ENCODE measurements around the gene SCAND1.

SCAND1 gene

GRCh38 chr20:35984382-35984781 is 30.1 kb upstream of the SCAND1 start:
- Histone ChIP-seq H3K27ac (ENCODE audit: low read depth, low read length) (no peak overlapping the region), H3K36me3 (ENCODE audit: control insufficient read depth in 1 of 2, insufficient read depth in 2 of 2, low read length in 2 of 2) (no peaks in the 10 kb centered on the region), H3K4me3 (ENCODE audit: low read depth in 1 of 2, low read length in 2 of 2) (no peak overlapping the region), H3K4me1 (ENCODE audit: control insufficient read depth in 1 of 2, insufficient read depth in 2 of 2, low read length in 2 of 2) (no peaks in the 10 kb centered on the region), H3K9ac (ENCODE audit: low read depth in 1 of 2, low read length in 2 of 2) (no peak overlapping the region), H3K27me3 (ENCODE audit: control insufficient read depth in 1 of 2, insufficient read depth in 2 of 2, low read length in 2 of 2) (no peaks in the 10 kb centered on the region), H3K9me3 (ENCODE audit: control insufficient read depth in 1 of 2, low read length in 2 of 2) (no peaks in the 10 kb centered on the region)

DNA sequence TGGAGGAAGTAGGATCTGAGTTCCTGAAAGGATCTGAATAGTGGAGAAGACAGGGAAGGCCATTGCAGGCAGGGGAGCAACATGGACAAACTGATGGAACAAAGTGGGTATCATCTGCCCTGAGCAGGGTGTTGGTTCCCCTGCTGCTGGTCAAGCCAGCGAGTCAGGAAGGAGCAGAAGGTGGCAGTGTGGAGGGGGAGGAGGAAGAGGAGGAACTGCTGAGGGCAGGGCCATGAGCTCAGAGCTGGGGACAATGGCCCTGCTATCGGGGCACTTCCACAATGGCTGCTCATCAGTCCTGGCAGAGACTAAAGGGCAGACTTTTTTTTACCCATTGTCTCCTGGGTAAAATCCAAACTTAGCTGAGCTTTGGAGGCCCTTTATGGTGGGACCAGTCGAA is 27.7 kb upstream of the SCAND1 start:
- H3K9me3 ChIP-seq (ENCODE audit: control insufficient read depth in 1 of 2, low read length in 2 of 2) = no peaks in the 10 kb centered on the region
- no peak overlapping the region for H3K27ac ChIP-seq (ENCODE audit: low read depth, low read length)
- no peaks in the 10 kb centered on the region for H3K36me3 ChIP-seq (ENCODE audit: control insufficient read depth in 1 of 2, insufficient read depth in 2 of 2, low read length in 2 of 2)
- H3K9ac ChIP-seq (ENCODE audit: low read depth in 1 of 2, low read length in 2 of 2) = no peak overlapping the region
- no peak overlapping the region for H3K4me3 ChIP-seq (ENCODE audit: low read depth in 1 of 2, low read length in 2 of 2)
- no peaks in the 10 kb centered on the region for H3K27me3 ChIP-seq (ENCODE audit: control insufficient read depth in 1 of 2, insufficient read depth in 2 of 2, low read length in 2 of 2)
- H3K4me1 ChIP-seq (ENCODE audit: control insufficient read depth in 1 of 2, insufficient read depth in 2 of 2, low read length in 2 of 2) = no peaks in the 10 kb centered on the region

DNA sequence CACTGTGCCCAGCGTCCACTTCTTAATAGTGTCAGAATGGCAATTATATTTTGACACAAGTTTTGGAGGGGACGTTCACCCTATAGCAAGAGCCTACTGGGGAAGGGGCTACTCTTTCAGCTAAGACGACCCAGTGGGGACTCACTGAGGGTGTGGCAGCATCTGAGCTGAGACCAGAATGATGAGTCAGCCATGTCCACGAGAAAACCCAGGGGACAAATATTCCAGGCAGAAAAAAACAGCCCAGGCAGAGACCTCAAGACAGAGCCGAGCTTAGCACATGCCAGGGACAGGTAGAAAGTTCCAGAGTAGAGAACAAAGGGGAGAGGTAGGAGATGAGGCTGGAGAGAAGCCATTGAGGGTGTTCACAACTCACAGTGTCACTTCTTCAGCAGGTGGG is 25.2 kb upstream of the SCAND1 start:
- Histone ChIP-seq H3K27ac (ENCODE audit: low read depth, low read length) (no peak overlapping the region), H3K27me3 (ENCODE audit: control insufficient read depth in 1 of 2, insufficient read depth in 2 of 2, low read length in 2 of 2) (no peaks in the 10 kb centered on the region), H3K4me3 (ENCODE audit: low read depth in 1 of 2, low read length in 2 of 2) (no peak overlapping the region), H3K36me3 (ENCODE audit: control insufficient read depth in 1 of 2, insufficient read depth in 2 of 2, low read length in 2 of 2) (no peaks in the 10 kb centered on the region), H3K9me3 (ENCODE audit: control insufficient read depth in 1 of 2, low read length in 2 of 2) (no peaks in the 10 kb centered on the region), H3K9ac (ENCODE audit: low read depth in 1 of 2, low read length in 2 of 2) (no peak overlapping the region), H3K4me1 (ENCODE audit: control insufficient read depth in 1 of 2, insufficient read depth in 2 of 2, low read length in 2 of 2) (no peaks in the 10 kb centered on the region)

- no peaks in the 10 kb centered on the region for H3K36me3 ChIP-seq (ENCODE audit: control insufficient read depth in 1 of 2, insufficient read depth in 2 of 2, low read length in 2 of 2)
- no peak overlapping the region for H3K27ac ChIP-seq (ENCODE audit: low read depth, low read length)
- no peak overlapping the region for H3K4me3 ChIP-seq (ENCODE audit: low read depth in 1 of 2, low read length in 2 of 2)
- H3K9me3 ChIP-seq (ENCODE audit: control insufficient read depth in 1 of 2, low read length in 2 of 2) = no peaks in the 10 kb centered on the region
- no peaks in the 10 kb centered on the region for H3K4me1 ChIP-seq (ENCODE audit: control insufficient read depth in 1 of 2, insufficient read depth in 2 of 2, low read length in 2 of 2)
- no peaks in the 10 kb centered on the region for H3K27me3 ChIP-seq (ENCODE audit: control insufficient read depth in 1 of 2, insufficient read depth in 2 of 2, low read length in 2 of 2)
- H3K9ac ChIP-seq (ENCODE audit: low read depth in 1 of 2, low read length in 2 of 2) = no peak overlapping the region
Measured at GRCh38 chr20:35978041-35978513, 23.8 kb upstream of the SCAND1 start.

DNA sequence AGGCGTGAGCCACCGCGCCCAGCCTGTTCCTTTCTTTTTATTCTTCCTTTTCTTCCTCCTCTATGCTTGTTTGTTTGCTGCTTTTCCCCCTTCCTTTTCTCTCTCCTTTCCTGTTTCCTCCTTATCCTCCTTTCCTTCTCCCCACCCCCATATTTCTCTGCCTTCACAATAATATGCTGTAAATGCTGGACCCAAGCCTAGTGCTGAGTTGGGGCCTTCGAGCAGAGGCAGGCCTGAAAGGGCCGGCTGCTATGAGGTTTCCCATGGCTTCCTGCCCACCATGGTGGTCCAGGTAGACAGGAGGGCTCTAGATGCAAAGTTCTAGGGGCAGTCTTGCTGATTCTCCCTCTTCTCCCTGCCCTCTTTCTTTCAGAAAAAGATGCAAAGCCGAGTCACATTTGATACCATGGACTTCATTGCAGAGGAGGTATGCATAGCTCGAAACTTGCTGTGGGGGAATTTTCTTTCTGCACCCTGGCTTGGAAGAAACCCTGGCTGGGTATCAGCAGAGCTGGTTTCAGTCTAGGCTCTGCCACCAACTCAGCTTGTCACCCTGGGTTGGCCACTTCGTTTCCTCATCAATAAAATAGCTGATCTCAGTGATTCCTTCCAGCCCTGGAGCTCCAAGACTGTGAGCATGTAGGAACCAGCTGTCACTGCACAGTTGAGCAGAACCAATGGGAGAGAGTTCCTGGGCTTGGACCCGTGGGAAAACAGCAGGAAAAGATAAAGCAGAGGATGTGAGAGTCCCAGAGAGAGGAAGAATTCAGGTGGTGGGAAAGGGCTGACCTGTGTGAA is 21.5 kb upstream of the SCAND1 start:
- no peaks in the 10 kb centered on the region for H3K9me3 ChIP-seq (ENCODE audit: control insufficient read depth in 1 of 2, low read length in 2 of 2)
- H3K27me3 ChIP-seq (ENCODE audit: control insufficient read depth in 1 of 2, insufficient read depth in 2 of 2, low read length in 2 of 2) = no peaks in the 10 kb centered on the region
- no peaks in the 10 kb centered on the region for H3K4me1 ChIP-seq (ENCODE audit: control insufficient read depth in 1 of 2, insufficient read depth in 2 of 2, low read length in 2 of 2)
- no peak overlapping the region for H3K9ac ChIP-seq (ENCODE audit: low read depth in 1 of 2, low read length in 2 of 2)
- H3K36me3 ChIP-seq (ENCODE audit: control insufficient read depth in 1 of 2, insufficient read depth in 2 of 2, low read length in 2 of 2) = no peaks in the 10 kb centered on the region
- no peak overlapping the region for H3K4me3 ChIP-seq (ENCODE audit: low read depth in 1 of 2, low read length in 2 of 2)
- H3K27ac ChIP-seq (ENCODE audit: low read depth, low read length) = no peak overlapping the region

DNA sequence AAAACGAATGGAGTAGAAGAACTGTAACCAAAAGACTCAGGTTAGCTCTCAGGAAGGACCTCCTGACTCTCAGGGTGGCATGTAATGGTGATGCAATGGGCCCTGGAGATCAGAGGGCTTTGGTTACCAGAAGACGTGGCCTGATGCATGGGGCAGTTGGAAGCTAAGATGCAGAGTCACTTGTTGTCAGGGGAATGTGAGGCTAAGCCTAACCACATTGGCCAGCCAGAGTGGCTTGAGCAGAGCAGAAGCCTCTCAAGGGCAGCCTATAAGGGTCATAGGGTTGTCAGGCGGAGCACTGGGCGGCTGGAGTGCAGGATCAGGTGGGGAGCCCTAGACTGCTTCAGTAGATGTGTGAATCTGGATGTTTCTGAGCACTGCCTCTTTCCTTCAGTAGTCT is 20.0 kb upstream of the SCAND1 start:
- Histone ChIP-seq H3K9ac (ENCODE audit: low read depth in 1 of 2, low read length in 2 of 2) (no peak overlapping the region), H3K36me3 (ENCODE audit: control insufficient read depth in 1 of 2, insufficient read depth in 2 of 2, low read length in 2 of 2) (no peaks in the 10 kb centered on the region), H3K27me3 (ENCODE audit: control insufficient read depth in 1 of 2, insufficient read depth in 2 of 2, low read length in 2 of 2) (no peaks in the 10 kb centered on the region), H3K9me3 (ENCODE audit: control insufficient read depth in 1 of 2, low read length in 2 of 2) (no peaks in the 10 kb centered on the region), H3K4me1 (ENCODE audit: control insufficient read depth in 1 of 2, insufficient read depth in 2 of 2, low read length in 2 of 2) (no peaks in the 10 kb centered on the region), H3K4me3 (ENCODE audit: low read depth in 1 of 2, low read length in 2 of 2) (no peak overlapping the region), H3K27ac (ENCODE audit: low read depth, low read length) (no peak overlapping the region)

DNA sequence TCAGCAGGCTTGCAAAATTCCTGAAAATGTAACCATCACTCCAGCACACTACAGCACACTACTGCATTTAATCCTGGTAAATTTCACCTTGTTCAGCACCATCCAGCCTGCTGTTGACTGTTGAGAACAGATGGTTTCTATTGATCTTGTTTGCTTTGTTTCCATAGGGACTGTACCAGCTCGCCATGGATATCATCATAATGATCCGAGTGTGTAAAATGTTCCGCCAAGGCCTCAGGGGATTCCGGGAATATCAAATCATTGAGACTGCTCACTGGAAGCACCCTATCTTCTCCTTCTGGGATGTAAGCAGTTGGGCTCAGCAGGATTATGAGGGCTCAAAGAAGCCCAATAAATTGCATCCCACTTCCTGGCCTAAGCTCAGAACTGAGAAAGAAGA is 18.2 kb upstream of the SCAND1 start:
- no peak overlapping the region for H3K27ac ChIP-seq (ENCODE audit: low read depth, low read length)
- H3K36me3 ChIP-seq (ENCODE audit: control insufficient read depth in 1 of 2, insufficient read depth in 2 of 2, low read length in 2 of 2) = no peaks in the 10 kb centered on the region
- no peak overlapping the region for H3K4me3 ChIP-seq (ENCODE audit: low read depth in 1 of 2, low read length in 2 of 2)
- no peaks in the 10 kb centered on the region for H3K4me1 ChIP-seq (ENCODE audit: control insufficient read depth in 1 of 2, insufficient read depth in 2 of 2, low read length in 2 of 2)
- H3K9ac ChIP-seq (ENCODE audit: low read depth in 1 of 2, low read length in 2 of 2) = no peak overlapping the region
- H3K9me3 ChIP-seq (ENCODE audit: control insufficient read depth in 1 of 2, low read length in 2 of 2) = no peaks in the 10 kb centered on the region
- H3K27me3 ChIP-seq (ENCODE audit: control insufficient read depth in 1 of 2, insufficient read depth in 2 of 2, low read length in 2 of 2) = no peaks in the 10 kb centered on the region

DNA sequence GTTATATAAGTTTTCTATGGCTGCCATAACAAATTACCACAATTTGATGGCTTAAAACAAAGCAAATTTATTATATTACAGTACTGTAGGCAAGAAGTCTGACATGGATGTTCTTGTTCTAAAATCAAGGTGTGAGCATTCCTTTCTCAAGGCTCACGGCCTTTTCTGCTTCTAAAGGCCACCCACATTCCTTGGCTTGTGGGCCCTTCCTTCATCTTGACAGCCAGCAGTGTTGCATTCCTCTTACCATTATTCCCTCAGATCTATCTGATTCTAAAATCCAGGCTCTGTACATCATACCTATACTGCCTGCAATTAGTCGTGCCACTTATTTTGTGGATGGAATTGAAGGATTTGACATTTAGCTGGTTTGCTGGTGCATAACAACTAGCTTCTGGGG is 17.7 kb upstream of the SCAND1 start:
- no peaks in the 10 kb centered on the region for H3K36me3 ChIP-seq (ENCODE audit: control insufficient read depth in 1 of 2, insufficient read depth in 2 of 2, low read length in 2 of 2)
- no peaks in the 10 kb centered on the region for H3K9me3 ChIP-seq (ENCODE audit: control insufficient read depth in 1 of 2, low read length in 2 of 2)
- H3K27ac ChIP-seq (ENCODE audit: low read depth, low read length) = no peak overlapping the region
- no peak overlapping the region for H3K9ac ChIP-seq (ENCODE audit: low read depth in 1 of 2, low read length in 2 of 2)
- H3K4me1 ChIP-seq (ENCODE audit: control insufficient read depth in 1 of 2, insufficient read depth in 2 of 2, low read length in 2 of 2) = no peaks in the 10 kb centered on the region
- no peak overlapping the region for H3K4me3 ChIP-seq (ENCODE audit: low read depth in 1 of 2, low read length in 2 of 2)
- no peaks in the 10 kb centered on the region for H3K27me3 ChIP-seq (ENCODE audit: control insufficient read depth in 1 of 2, insufficient read depth in 2 of 2, low read length in 2 of 2)

DNA sequence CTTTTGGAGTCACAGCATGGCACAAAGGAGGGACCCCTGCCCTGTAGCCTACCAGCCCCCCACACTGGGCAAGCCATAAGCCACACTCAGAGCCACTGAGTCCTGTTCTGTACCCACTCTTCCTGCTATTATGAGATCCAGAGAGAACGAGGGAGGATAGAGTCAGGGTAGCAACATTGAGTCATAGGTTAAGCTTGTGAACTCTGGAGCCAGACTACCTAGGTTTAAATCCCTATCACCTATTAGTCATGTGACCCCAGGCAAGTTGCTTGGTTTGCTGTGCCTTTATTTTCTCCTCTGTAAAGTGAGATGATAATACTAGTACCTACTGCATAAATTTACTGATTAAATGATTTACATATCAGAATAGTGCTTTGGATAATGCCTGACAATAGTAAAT is 14.6 kb upstream of the SCAND1 start:
- Histone ChIP-seq H3K4me1 (ENCODE audit: control insufficient read depth in 1 of 2, insufficient read depth in 2 of 2, low read length in 2 of 2) (no peaks in the 10 kb centered on the region), H3K36me3 (ENCODE audit: control insufficient read depth in 1 of 2, insufficient read depth in 2 of 2, low read length in 2 of 2) (no peaks in the 10 kb centered on the region), H3K27me3 (ENCODE audit: control insufficient read depth in 1 of 2, insufficient read depth in 2 of 2, low read length in 2 of 2) (no peaks in the 10 kb centered on the region), H3K27ac (ENCODE audit: low read depth, low read length) (no peak overlapping the region), H3K4me3 (ENCODE audit: low read depth in 1 of 2, low read length in 2 of 2) (no peak overlapping the region), H3K9me3 (ENCODE audit: control insufficient read depth in 1 of 2, low read length in 2 of 2) (no peaks in the 10 kb centered on the region), H3K9ac (ENCODE audit: low read depth in 1 of 2, low read length in 2 of 2) (no peak overlapping the region)

DNA sequence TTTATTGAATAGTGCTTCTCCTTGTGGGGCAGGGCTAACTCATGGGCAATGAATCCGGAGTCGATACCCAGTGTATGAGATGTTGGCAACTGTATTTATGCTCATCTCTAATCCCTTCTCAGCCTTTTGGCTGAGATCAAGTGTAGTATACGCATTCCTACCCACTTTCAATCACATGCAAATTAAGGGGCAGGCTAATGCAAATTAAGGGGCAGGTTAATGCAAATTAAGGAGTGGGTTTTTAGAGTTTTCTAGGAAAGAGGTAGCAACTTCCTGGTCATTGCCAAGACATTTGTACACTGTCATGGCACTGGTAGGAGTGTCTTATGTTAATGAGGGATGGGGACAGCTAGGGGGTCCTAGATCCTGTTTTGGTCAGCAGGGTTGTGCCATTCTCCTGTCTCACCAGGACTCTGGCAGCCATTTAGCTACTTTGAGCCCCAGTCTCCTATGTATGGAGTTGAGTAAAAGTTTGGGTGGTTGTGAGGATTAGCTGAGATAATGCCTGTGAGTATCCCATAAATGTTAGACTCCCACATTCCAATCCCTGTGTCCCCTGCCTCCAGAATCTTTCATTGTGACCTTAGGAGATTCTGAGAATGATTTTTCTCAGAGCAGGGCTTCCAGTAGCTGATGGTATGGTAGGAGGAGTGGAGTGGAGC is 13.8 kb upstream of the SCAND1 start, which contains the start of gene CNBD2:
CNBD2 (plus strand) TSS at position 612 of the 662 bp plus-strand sequence. CDS start 173 bp downstream, outside the sequence.
- Histone ChIP-seq H3K36me3 (ENCODE audit: control insufficient read depth in 1 of 2, insufficient read depth in 2 of 2, low read length in 2 of 2) (no peaks in the 10 kb centered on the region), H3K27me3 (ENCODE audit: control insufficient read depth in 1 of 2, insufficient read depth in 2 of 2, low read length in 2 of 2) (no peaks in the 10 kb centered on the region), H3K4me3 (ENCODE audit: low read depth in 1 of 2, low read length in 2 of 2) (no peak within 1 kb of the TSS), H3K9me3 (ENCODE audit: control insufficient read depth in 1 of 2, low read length in 2 of 2) (no peaks in the 10 kb centered on the region), H3K9ac (ENCODE audit: low read depth in 1 of 2, low read length in 2 of 2) (no peak within 1 kb of the TSS), H3K4me1 (ENCODE audit: control insufficient read depth in 1 of 2, insufficient read depth in 2 of 2, low read length in 2 of 2) (no peaks in the 10 kb centered on the region), H3K27ac (ENCODE audit: low read depth, low read length) (no peak within 1 kb of the TSS)
